Kidney (tissue), 14 donors: ENCODE measurements around the gene FARP1. TPM values are rescaled to one million over a fixed set of nuclear protein-coding genes. Genes with fewer than 3 reads are reported as not detected.

Experiments
- DNase-seq, 5 donors: peaks; one replicate each; pipeline ENCODE4 v3.0.0-alpha.2; 2013 to 2020
- FAIRE-seq: peaks from 2 replicates; lab custom pipeline; 2012; peaks lifted over from hg19 to GRCh38; lab: Jason Lieb, UNC
- H3K27ac ChIP-seq, 2 donors: one replicate each; pipeline ENCODE4 v1.7.0; 2013; ENCODE audit warnings: low read depth in 2 of 2, low read length in 2 of 2, inconsistent platforms in 1 of 2
- H3K27me3 ChIP-seq: one replicate; pipeline ENCODE4 v1.7.1; 2013; ENCODE audit warnings: low read length, inconsistent platforms; ENCODE audit not compliant: control insufficient read depth, insufficient read depth
- H3K36me3 ChIP-seq, 3 donors: one replicate each; pipeline versions ENCODE4 v1.7.0 to v1.7.1; 2013; ENCODE audit warnings: low read length in 3 of 3, control low read depth in 1 of 3, inconsistent platforms in 1 of 3; ENCODE audit not compliant: insufficient read depth in 3 of 3, control insufficient read depth in 2 of 3
- H3K4me1 ChIP-seq, 3 donors: one replicate each; pipeline versions ENCODE4 v1.7.0 to v1.7.1; 2013; ENCODE audit warnings: low read length in 3 of 3, inconsistent platforms in 1 of 3, low read depth in 1 of 3; ENCODE audit not compliant: control insufficient read depth in 2 of 3, insufficient read depth in 2 of 3
- H3K4me3 ChIP-seq, 3 donors: one replicate each; pipeline versions ENCODE4 v1.7.0 to v1.8.1; 2013; ENCODE audit warnings: low read length in 3 of 3, control low read depth in 1 of 3, inconsistent platforms in 1 of 3
- H3K9ac ChIP-seq, 3 donors: one replicate each; pipeline versions ENCODE4 v1.7.0 to v1.7.1; 2013; ENCODE audit warnings: low read length in 3 of 3, control low read depth in 1 of 3, inconsistent platforms in 1 of 3
- H3K9me3 ChIP-seq, 3 donors: one replicate each; pipeline versions ENCODE4 v1.7.0 to v1.7.1; 2013; ENCODE audit warnings: low read length in 3 of 3, control low read depth in 1 of 3, inconsistent platforms in 1 of 3; ENCODE audit not compliant: control insufficient read depth in 2 of 3, insufficient read depth in 1 of 3
- intact Hi-C: fragments of 100-400 bp; cut with DNase I; formaldehyde crosslinking; loops from one replicate; pipeline ENCODE4 v1.11.1; 2022
- polyA plus RNA-seq: library from polyadenylated mRNA; stranded (reverse); fragments of 350-450 nt; fragmentation: Illumina TruSeq; extraction: RNeasy Lipid Tissue Mini Kit (QIAGEN cat#74804); gene quantifications from one replicate; pipeline ENCODE4 v1.2.3, GENCODE V29; 2014; ENCODE audit warnings: low read depth, low replicate concordance; ENCODE audit not compliant: insufficient read depth
- total RNA-seq: library from RNA; stranded (reverse); fragmentation: NEBNext Ultra II Directional; extraction: Animal tissue kit (Norgen Biotek cat#: 25700); gene quantifications from one replicate; pipeline ENCODE4 v1.2.1, GENCODE V29; 2021
- TF ChIP-seq, protein P1 (sequence below): IDR thresholded peaks from 3 replicates; pipeline ENCODE4 v1.5.1; 2012; ENCODE audit warnings: mild to moderate bottlenecking, moderate library complexity, borderline replicate concordance; ENCODE audit not compliant: insufficient read depth; ENCODE audit errors: extremely low read depth
- donor health status: control.
- donor health status: control.
- donor health status: control.
- donor health status: control.
- donor health status: control.
- donor health status: DM: yes; HTN: yes; CAD: no.
- donor health status: Normal renal cell carcinoma (clear cell type).

FARP1 gene
- total and polyA plus RNA-seq, 2 donors from 2014 or later: 123 to 229 TPM

DNA sequence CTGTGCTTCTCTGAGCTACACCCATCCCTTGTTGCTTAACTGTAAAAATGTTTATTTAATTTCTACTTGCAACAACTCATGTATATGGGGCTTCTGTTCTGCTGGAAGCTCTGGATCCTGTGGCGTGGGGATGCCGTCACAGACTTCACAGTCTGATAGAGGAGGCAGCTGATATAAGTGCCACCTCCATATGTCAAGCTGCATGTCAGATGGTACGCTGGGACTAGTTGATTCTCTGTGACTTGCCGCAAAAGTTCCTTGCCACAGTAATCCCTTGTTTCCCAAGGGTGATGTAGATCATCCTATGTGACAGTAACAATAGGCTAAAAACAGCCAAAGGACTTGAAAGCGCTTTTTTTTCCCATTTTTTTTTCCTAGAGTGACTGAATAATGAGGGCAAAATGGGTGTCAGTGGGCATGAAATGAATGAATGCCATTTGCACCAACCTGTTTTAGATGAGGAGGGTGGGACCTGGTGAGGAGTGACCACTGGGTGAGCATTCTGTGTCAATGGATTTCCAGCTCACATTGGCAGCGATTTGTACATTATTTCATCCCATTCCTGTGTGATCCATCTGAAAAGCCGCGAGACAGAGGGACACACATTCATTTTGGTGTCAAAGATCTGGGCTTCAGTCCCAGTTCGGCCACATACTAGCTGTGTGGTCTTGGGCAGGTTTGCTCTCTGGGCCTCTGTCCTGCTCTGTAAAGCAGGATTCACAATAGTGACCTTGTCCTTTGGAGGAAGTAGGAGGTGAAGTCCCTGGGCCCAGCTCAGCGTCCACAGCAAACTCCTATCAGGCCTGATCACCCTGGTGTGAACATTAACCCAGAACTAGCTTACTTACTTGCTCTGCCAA, 123.0 kb downstream of the FARP1 start:
- DNase-seq (peak in 3 of 5 donors; percentile 48 to 83 (median 81)), FAIRE-seq (no peak)
- H3K36me3 ChIP-seq: no peaks in the 10 kb centered on the region
- intact Hi-C loops: no loop called here
- peaks cover 19 to 37% (median 27%) of the 10 kb centered on the region in 3 donors for H3K4me1 ChIP-seq
- peak overlapping the region in 2 of 3 donors; percentile 2 to 13 for H3K4me3 ChIP-seq
- no peaks in the 10 kb centered on the region for H3K27me3 ChIP-seq
- H3K27ac ChIP-seq: peak overlapping the region; percentile 71 to 76
- TF ChIP-seq, protein P1, sequence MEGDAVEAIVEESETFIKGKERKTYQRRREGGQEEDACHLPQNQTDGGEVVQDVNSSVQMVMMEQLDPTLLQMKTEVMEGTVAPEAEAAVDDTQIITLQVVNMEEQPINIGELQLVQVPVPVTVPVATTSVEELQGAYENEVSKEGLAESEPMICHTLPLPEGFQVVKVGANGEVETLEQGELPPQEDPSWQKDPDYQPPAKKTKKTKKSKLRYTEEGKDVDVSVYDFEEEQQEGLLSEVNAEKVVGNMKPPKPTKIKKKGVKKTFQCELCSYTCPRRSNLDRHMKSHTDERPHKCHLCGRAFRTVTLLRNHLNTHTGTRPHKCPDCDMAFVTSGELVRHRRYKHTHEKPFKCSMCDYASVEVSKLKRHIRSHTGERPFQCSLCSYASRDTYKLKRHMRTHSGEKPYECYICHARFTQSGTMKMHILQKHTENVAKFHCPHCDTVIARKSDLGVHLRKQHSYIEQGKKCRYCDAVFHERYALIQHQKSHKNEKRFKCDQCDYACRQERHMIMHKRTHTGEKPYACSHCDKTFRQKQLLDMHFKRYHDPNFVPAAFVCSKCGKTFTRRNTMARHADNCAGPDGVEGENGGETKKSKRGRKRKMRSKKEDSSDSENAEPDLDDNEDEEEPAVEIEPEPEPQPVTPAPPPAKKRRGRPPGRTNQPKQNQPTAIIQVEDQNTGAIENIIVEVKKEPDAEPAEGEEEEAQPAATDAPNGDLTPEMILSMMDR: no peak
- H3K9me3 ChIP-seq: no peaks in the 10 kb centered on the region
- H3K9ac ChIP-seq: peak overlapping the region in 1 of 3 donors; percentile 47

DNA sequence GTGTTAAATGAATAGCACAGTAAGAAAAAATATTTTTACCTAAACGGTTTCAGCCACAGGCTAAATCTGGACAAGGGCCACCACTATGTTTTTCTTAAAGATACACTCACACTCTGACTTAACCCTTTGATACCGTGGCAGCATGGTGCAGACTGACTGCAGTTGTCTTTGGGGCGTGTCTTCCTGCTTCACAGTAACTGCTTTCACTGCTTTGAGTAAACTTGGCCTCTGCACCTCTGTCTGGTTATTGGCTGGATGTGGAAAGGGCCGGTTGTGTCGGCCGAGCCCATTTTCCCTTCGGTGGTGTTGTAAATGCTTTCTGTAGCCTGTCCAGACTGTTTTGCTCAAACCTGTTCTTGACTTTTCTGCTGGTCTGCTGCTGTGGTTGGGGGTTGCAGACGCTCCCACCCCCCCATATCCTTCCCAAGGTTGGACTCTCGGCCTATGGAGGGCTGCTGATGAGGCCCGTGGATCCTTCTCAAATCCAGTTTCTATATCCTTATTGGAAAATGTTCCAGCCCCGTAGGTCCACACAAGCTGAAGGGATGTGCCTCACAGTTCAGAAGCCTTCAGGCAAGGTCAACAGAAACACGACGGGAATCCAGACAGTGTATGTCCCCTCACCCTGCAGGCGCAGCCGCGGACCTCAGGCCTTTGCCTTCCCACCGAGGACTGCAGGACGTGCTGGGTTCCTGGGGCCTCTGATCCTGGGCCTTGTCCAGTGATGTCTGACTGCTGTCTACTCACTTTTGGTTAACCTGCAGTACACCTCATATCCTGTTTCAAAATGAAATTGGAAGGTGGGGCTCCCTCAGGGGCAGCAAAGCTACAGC, 124.4 kb downstream of the FARP1 start:
- Histone ChIP-seq H3K4me3 (peak overlapping the region in 2 of 3 donors; percentile 1 to 18), H3K36me3 (no peaks in the 10 kb centered on the region), H3K4me1 (peaks cover 13 to 39% (median 21%) of the 10 kb centered on the region in 3 donors), H3K9me3 (no peaks in the 10 kb centered on the region), H3K27me3 (no peaks in the 10 kb centered on the region), H3K9ac (peak overlapping the region in 1 of 3 donors; percentile 34), H3K27ac (peak overlapping the region; percentile 64 to 71)
- DNase-seq (peak in 2 of 5 donors; percentile 67 to 86), FAIRE-seq (no peak)
- TF ChIP-seq, protein P1: no peak
- intact Hi-C loops: no loop called here

DNA sequence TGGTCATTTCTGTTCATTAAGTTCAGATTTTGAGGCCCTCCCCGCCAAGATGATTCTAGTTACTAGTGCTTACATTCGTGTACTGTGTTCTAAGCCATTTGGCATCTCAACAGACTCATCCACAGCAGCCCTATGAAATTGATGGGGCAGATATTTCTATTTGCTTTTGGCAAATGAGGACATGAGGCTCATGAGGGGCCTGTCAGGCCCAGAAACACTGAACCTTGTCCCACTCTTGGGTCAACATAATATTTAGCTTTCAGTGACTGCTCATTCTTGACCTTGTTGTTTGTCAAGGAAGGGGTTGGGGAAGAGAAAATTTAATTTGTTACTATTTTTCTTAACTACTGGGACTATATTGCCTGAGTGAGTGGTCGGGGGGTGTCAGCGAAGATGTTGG, 126.5 kb downstream of the FARP1 start:
- FAIRE-seq (no peak), DNase-seq (no peak)
- TF ChIP-seq, protein P1: no peak
- Histone ChIP-seq H3K4me3 (no peak overlapping the region), H3K9ac (no peak overlapping the region), H3K27me3 (no peaks in the 10 kb centered on the region), H3K4me1 (peaks cover 17 to 53% (median 20%) of the 10 kb centered on the region in 3 donors), H3K27ac (no peak overlapping the region), H3K36me3 (no peaks in the 10 kb centered on the region), H3K9me3 (no peaks in the 10 kb centered on the region)
- intact Hi-C loops: no loop called here
